ENCODE measurements around the gene SLC5A5.

Gene SLC5A5

GRCh38 chr19:17861542-17862402, 10.0 kb upstream of the SLC5A5 start:
- Mint-ChIP-seq H3K9me3 (no peaks in the 10 kb centered on the region), H3K27ac (peak overlapping the region; percentile 96), H3K4me1 (ENCODE audit: low read depth) (peaks cover 17% of the 10 kb centered on the region), H3K4me3 (peak overlapping the region; percentile 99), H3K27me3 (ENCODE audit: low read depth) (no peaks in the 10 kb centered on the region), H3K36me3 (ENCODE audit: low read depth) (peaks cover 40% of the 10 kb centered on the region)

- Mint-ChIP-seq H3K4me3 (peak overlapping the region; percentile 28), H3K4me1 (ENCODE audit: low read depth) (peaks cover 17% of the 10 kb centered on the region), H3K27me3 (ENCODE audit: low read depth) (no peaks in the 10 kb centered on the region), H3K9me3 (no peaks in the 10 kb centered on the region), H3K27ac (no peak overlapping the region), H3K36me3 (ENCODE audit: low read depth) (peaks cover 40% of the 10 kb centered on the region)
Measured at GRCh38 chr19:17862711-17863519, 8.8 kb upstream of the SLC5A5 start.

GRCh38 chr19:17863520-17864182, 8.1 kb upstream of the SLC5A5 start:
- Mint-ChIP-seq H3K4me3 (no peak overlapping the region), H3K9me3 (no peaks in the 10 kb centered on the region), H3K27me3 (ENCODE audit: low read depth) (no peaks in the 10 kb centered on the region), H3K4me1 (ENCODE audit: low read depth) (peaks cover 17% of the 10 kb centered on the region), H3K36me3 (ENCODE audit: low read depth) (peaks cover 40% of the 10 kb centered on the region), H3K27ac (peak overlapping the region; percentile 41)

- Mint-ChIP-seq H3K9me3 (no peaks in the 10 kb centered on the region), H3K36me3 (ENCODE audit: low read depth) (peaks cover 31% of the 10 kb centered on the region), H3K4me3 (no peak overlapping the region), H3K27ac (peak overlapping the region; percentile 31), H3K27me3 (ENCODE audit: low read depth) (no peaks in the 10 kb centered on the region), H3K4me1 (ENCODE audit: low read depth) (peaks cover 13% of the 10 kb centered on the region)
Measured at GRCh38 chr19:17865364-17866311, 6.1 kb upstream of the SLC5A5 start.

- no peaks in the 10 kb centered on the region for H3K27me3 Mint-ChIP-seq (ENCODE audit: low read depth)
- H3K36me3 Mint-ChIP-seq (ENCODE audit: low read depth) = peaks cover 23% of the 10 kb centered on the region
- peaks cover 6% of the 10 kb centered on the region for H3K4me1 Mint-ChIP-seq (ENCODE audit: low read depth)
- no peak overlapping the region for H3K4me3 Mint-ChIP-seq
- no peaks in the 10 kb centered on the region for H3K9me3 Mint-ChIP-seq
- H3K27ac Mint-ChIP-seq = peak overlapping the region; percentile 31
Measured at GRCh38 chr19:17866312-17866963, 5.3 kb upstream of the SLC5A5 start.

- no peaks in the 10 kb centered on the region for H3K9me3 Mint-ChIP-seq
- peaks cover 17% of the 10 kb centered on the region for H3K36me3 Mint-ChIP-seq (ENCODE audit: low read depth)
- H3K4me1 Mint-ChIP-seq (ENCODE audit: low read depth) = peaks cover 5% of the 10 kb centered on the region
- no peak overlapping the region for H3K4me3 Mint-ChIP-seq
- no peaks in the 10 kb centered on the region for H3K27me3 Mint-ChIP-seq (ENCODE audit: low read depth)
- H3K27ac Mint-ChIP-seq = no peak overlapping the region
Measured at GRCh38 chr19:17866964-17867486, 4.7 kb upstream of the SLC5A5 start.

GRCh38 chr19:17868669-17869068, 3.1 kb upstream of the SLC5A5 start:
- Mint-ChIP-seq H3K4me1 (ENCODE audit: low read depth) (peaks cover 5% of the 10 kb centered on the region), H3K27ac (no peak overlapping the region)

GRCh38 chr19:17869114-17869608, 2.6 kb upstream of the SLC5A5 start:
- H3K27me3 Mint-ChIP-seq (ENCODE audit: low read depth) = no peaks in the 10 kb centered on the region
- H3K9me3 Mint-ChIP-seq = no peaks in the 10 kb centered on the region
- peaks cover 2% of the 10 kb centered on the region for H3K36me3 Mint-ChIP-seq (ENCODE audit: low read depth)
- no peak overlapping the region for H3K4me3 Mint-ChIP-seq
- no peak overlapping the region for H3K27ac Mint-ChIP-seq
- H3K4me1 Mint-ChIP-seq (ENCODE audit: low read depth) = peaks cover 5% of the 10 kb centered on the region

More at GRCh38 chr19:17868669-17869068, 3.1 kb upstream of the SLC5A5 start:
- no peaks in the 10 kb centered on the region for H3K27me3 Mint-ChIP-seq (ENCODE audit: low read depth)
- H3K36me3 Mint-ChIP-seq (ENCODE audit: low read depth) = peaks cover 5% of the 10 kb centered on the region
- no peak overlapping the region for H3K4me3 Mint-ChIP-seq
- H3K9me3 Mint-ChIP-seq = no peaks in the 10 kb centered on the region

- H3K36me3 Mint-ChIP-seq (ENCODE audit: low read depth) = peaks cover 2% of the 10 kb centered on the region
- no peak overlapping the region for H3K27ac Mint-ChIP-seq
Measured at GRCh38 chr19:17871032-17871877, 490 bp upstream of the SLC5A5 start.

GRCh38 chr19:17872251-17873001, 681 bp downstream of the SLC5A5 start:
- Mint-ChIP-seq H3K4me1 (ENCODE audit: low read depth) (peaks cover 5% of the 10 kb centered on the region), H3K4me3 (peak overlapping the region; percentile 65), H3K36me3 (ENCODE audit: low read depth) (peaks cover 2% of the 10 kb centered on the region), H3K27ac (peak overlapping the region; percentile 36), H3K9me3 (no peaks in the 10 kb centered on the region), H3K27me3 (ENCODE audit: low read depth) (no peaks in the 10 kb centered on the region)

More at GRCh38 chr19:17871032-17871877, 490 bp upstream of the SLC5A5 start:
- H3K9me3 Mint-ChIP-seq = no peaks in the 10 kb centered on the region
- no peaks in the 10 kb centered on the region for H3K27me3 Mint-ChIP-seq (ENCODE audit: low read depth)
- peak overlapping the region; percentile 85 for H3K4me3 Mint-ChIP-seq
- peaks cover 5% of the 10 kb centered on the region for H3K4me1 Mint-ChIP-seq (ENCODE audit: low read depth)

- no peaks in the 10 kb centered on the region for H3K9me3 Mint-ChIP-seq
- peak overlapping the region; percentile 65 for H3K4me3 Mint-ChIP-seq
- H3K27me3 Mint-ChIP-seq (ENCODE audit: low read depth) = no peaks in the 10 kb centered on the region
- H3K36me3 Mint-ChIP-seq (ENCODE audit: low read depth) = no peaks in the 10 kb centered on the region
- H3K27ac Mint-ChIP-seq = no peak overlapping the region
- H3K4me1 Mint-ChIP-seq (ENCODE audit: low read depth) = peaks cover 5% of the 10 kb centered on the region
Measured at GRCh38 chr19:17873786-17874757, 2.3 kb downstream of the SLC5A5 start.
